Activated CD4-positive, alpha-beta memory T cell treated with anti-CD3 and anti-CD28 coated beads for 36 hours (primary cell): Measurements from ENCODE around the gene GTPBP8. TPM values are rescaled to one million over a fixed set of nuclear protein-coding genes. Genes with fewer than 3 reads are reported as not detected.

Experiments used
- CTCF ChIA-PET: fragments of 350-600 bp; sonication (Branson Sonifier 250); formaldehyde crosslinking; loops from one replicate; lab custom pipeline; 2021; ENCODE audit warnings: antibody characterized with exemption, inconsistent platforms; lab: Charles Lee
- POLR2A ChIA-PET: fragments of 350-600 bp; sonication (Branson Sonifier 250); formaldehyde crosslinking; loops from one replicate; lab custom pipeline; 2021; ENCODE audit warnings: antibody characterized with exemption; lab: Charles Lee
- DNase-seq: peaks from one replicate; pipeline ENCODE4 v3.0.0-alpha.2; 2020
- H3K27ac Mint-ChIP-seq: one replicate; pipeline ENCODE4 v1.8.0; 2021; ENCODE audit warnings: mixed read lengths
- H3K27me3 Mint-ChIP-seq: one replicate; pipeline ENCODE4 v1.8.0; 2021; ENCODE audit warnings: mixed read lengths
- H3K36me3 Mint-ChIP-seq: one replicate; pipeline ENCODE4 v1.8.0; 2021; ENCODE audit warnings: mixed read lengths
- H3K4me1 Mint-ChIP-seq: one replicate; pipeline ENCODE4 v1.8.0; 2021; ENCODE audit warnings: low read depth, mixed read lengths
- H3K4me3 Mint-ChIP-seq: one replicate; pipeline ENCODE4 v1.8.0; 2021; ENCODE audit warnings: mild to moderate bottlenecking, mixed read lengths
- H3K9me3 Mint-ChIP-seq: one replicate; pipeline ENCODE4 v1.8.0; 2021; ENCODE audit warnings: mixed read lengths
- intact Hi-C: fragments of 100-400 bp; cut with micrococcal nuclease; formaldehyde crosslinking; loops from one replicate; pipeline ENCODE4 v1.15.1; 2023
- total RNA-seq, 2 experiments: library from RNA; stranded (reverse); gene quantifications; one replicate each; pipeline ENCODE4 v1.2.3, GENCODE V29; 2021

Gene GTPBP8
- total RNA-seq, 2 experiments from 2014 or later = 34.7 to 35.7 TPM

DNA sequence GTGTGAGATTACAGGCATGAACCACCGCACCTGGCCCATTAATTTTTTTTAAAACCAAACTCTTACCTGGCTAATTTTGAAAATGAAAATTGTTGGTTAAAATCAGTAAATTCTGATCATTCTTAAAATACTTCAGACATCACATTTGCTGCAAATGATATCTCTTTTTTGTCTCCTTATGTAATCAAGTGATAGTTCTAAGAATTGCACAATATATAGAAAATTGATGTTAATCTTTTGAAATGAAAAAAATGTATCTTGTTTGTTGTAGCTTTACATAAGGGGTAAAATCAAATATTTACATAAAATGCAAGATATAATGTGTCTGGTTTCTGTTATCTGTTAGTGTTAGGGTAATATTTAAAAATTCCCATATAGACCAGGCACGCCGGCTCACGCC lies 5.0 kb downstream of the GTPBP8 start:
- CTCF ChIA-PET = interaction anchor here (0.9 to 1.0 kb wide), 2 partner anchors 11 to 260 kb away, joined by 3 read pairs; no protein-coding TSS in a partner anchor
- no peak for DNase-seq
- H3K4me1 Mint-ChIP-seq = peaks cover 40% of the 10 kb centered on the region
- intact Hi-C loops = no loop called here
- no peak overlapping the region for H3K4me3 Mint-ChIP-seq
- no peak overlapping the region for H3K27ac Mint-ChIP-seq
- H3K36me3 Mint-ChIP-seq = peaks cover 24% of the 10 kb centered on the region
- POLR2A ChIA-PET = no interaction called here
- H3K9me3 Mint-ChIP-seq = no peaks in the 10 kb centered on the region
- no peaks in the 10 kb centered on the region for H3K27me3 Mint-ChIP-seq

GRCh38 chr3:113000691-113001090 lies 9.9 kb downstream of the GTPBP8 start:
- H3K27ac Mint-ChIP-seq = peak overlapping the region; percentile 85
- ChIA-PET CTCF (interaction anchor here (0.6 to 3.3 kb wide), 4 partner anchors 8 to 266 kb away, joined by 3 to 13 read pairs (median 4); partner anchors contain the start of gene GTPBP8), POLR2A (interaction anchor here (2.2 kb wide), 1 partner anchor 9 kb away, joined by 8 read pairs; the partner anchor contains the start of gene GTPBP8)
- H3K27me3 Mint-ChIP-seq = no peaks in the 10 kb centered on the region
- DNase-seq = no peak
- peak overlapping the region; percentile 12 for H3K4me3 Mint-ChIP-seq
- H3K36me3 Mint-ChIP-seq = peaks cover 49% of the 10 kb centered on the region
- intact Hi-C loops = loop anchor here (1.0 to 10.0 kb wide), 2 partner anchors 9 to 646 kb away; no protein-coding TSS in a partner anchor
- no peaks in the 10 kb centered on the region for H3K9me3 Mint-ChIP-seq
- peaks cover 50% of the 10 kb centered on the region for H3K4me1 Mint-ChIP-seq

DNA sequence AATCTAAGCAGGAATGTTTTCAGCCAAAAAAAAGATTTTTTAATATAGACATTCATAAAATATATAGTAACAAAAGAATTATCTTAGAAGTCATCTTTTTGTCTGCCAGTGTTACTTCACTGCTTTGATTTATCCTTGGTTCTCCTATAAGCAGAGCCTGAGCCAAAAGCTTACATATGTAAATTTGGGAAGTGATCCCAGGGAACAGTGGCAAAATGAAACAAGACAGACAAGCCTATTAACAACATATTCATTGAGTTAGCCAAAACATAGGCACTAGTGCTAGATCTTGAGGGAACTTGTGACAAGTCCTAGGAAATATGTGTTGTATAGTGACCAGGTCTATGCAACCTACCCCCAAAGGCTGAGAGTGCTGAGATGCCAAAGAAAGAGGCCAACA lies 11.3 kb downstream of the GTPBP8 start:
- ChIA-PET CTCF (interaction anchor here (0.8 to 3.3 kb wide), 6 partner anchors 10 to 359 kb away, joined by 3 to 13 read pairs (median 3); partner anchors contain the start of gene GTPBP8), POLR2A (interaction anchor here (1.4 to 2.2 kb wide), 2 partner anchors 11 to 16 kb away, joined by 5 to 8 read pairs; partner anchors contain the start of gene GTPBP8)
- H3K9me3 Mint-ChIP-seq = no peaks in the 10 kb centered on the region

GRCh38 chr3:113002679-113003078 lies 11.9 kb downstream of the GTPBP8 start:
- peak; percentile 81 for DNase-seq
- Mint-ChIP-seq H3K36me3 (peaks cover 61% of the 10 kb centered on the region), H3K9me3 (no peaks in the 10 kb centered on the region), H3K27me3 (no peaks in the 10 kb centered on the region), H3K27ac (peak overlapping the region; percentile 84), H3K4me1 (peaks cover 68% of the 10 kb centered on the region), H3K4me3 (no peak overlapping the region)
- CTCF ChIA-PET = interaction anchor here (1.1 to 1.4 kb wide), 2 partner anchors 12 to 268 kb away, joined by 4 to 5 read pairs; partner anchors contain the start of gene GTPBP8
- POLR2A ChIA-PET = interaction anchor here (1.4 to 2.2 kb wide), 2 partner anchors 11 to 16 kb away, joined by 5 to 8 read pairs; partner anchors contain the start of gene GTPBP8
- intact Hi-C loops = loop anchor here (10.0 kb wide), 1 partner anchor 648 kb away; no protein-coding TSS in a partner anchor

More for the DNA sequence above, 11.3 kb downstream of the GTPBP8 start:
- peak overlapping the region; percentile 84 for H3K27ac Mint-ChIP-seq
- intact Hi-C loops = loop anchor here (10.0 kb wide), 1 partner anchor 647 kb away; no protein-coding TSS in a partner anchor
- no peak overlapping the region for H3K4me3 Mint-ChIP-seq
- no peaks in the 10 kb centered on the region for H3K27me3 Mint-ChIP-seq
- H3K4me1 Mint-ChIP-seq = peaks cover 62% of the 10 kb centered on the region
- DNase-seq = no peak
- peaks cover 57% of the 10 kb centered on the region for H3K36me3 Mint-ChIP-seq

DNA sequence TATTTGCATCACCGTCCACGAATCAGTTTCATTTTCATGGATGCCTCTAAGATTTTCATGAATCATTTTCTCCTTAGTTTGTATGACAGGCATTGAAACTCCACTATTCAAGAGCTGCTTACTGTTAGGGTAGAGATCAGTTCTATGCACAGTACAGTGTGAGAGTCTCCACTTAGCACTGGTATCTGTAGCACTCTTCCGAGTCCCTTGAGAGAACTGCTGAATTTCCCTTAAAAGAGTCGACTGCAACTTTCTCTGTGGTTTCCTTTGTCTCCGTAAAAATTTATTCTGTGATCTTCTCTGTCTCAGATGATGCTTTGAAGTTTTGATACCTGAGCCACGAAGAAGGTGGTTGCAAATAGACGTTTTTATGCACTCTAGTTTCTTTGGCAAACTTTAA lies 14.8 kb downstream of the GTPBP8 start:
- peaks cover 71% of the 10 kb centered on the region for H3K36me3 Mint-ChIP-seq
- intact Hi-C loops = loop anchor here (1.0 to 10.0 kb wide), 5 partner anchors 13 to 692 kb away; partner anchors contain the start of gene USF3
- H3K4me1 Mint-ChIP-seq = peaks cover 76% of the 10 kb centered on the region
- peak overlapping the region; percentile 72 for H3K4me3 Mint-ChIP-seq
- ChIA-PET CTCF (interaction anchor here (1.2 to 2.0 kb wide), 3 partner anchors 13 to 271 kb away, joined by 4 to 11 read pairs (median 4); no protein-coding TSS in a partner anchor), POLR2A (interaction anchor here (1.2 to 3.5 kb wide), 5 partner anchors 11 to 328 kb away, joined by 3 to 28 read pairs (median 7); partner anchors contain the start of gene GTPBP8)
- H3K27me3 Mint-ChIP-seq = no peaks in the 10 kb centered on the region
- no peaks in the 10 kb centered on the region for H3K9me3 Mint-ChIP-seq
- peak overlapping the region; percentile 97 for H3K27ac Mint-ChIP-seq
- DNase-seq = peak; percentile 22

GRCh38 chr3:113006359-113007056 lies 15.7 kb downstream of the GTPBP8 start:
- intact Hi-C loops = loop anchor here (5.0 to 10.0 kb wide), 2 partner anchors 652 to 691 kb away; partner anchors contain the start of gene USF3

GRCh38 chr3:113008117-113008516 lies 17.3 kb downstream of the GTPBP8 start:
- Mint-ChIP-seq H3K27me3 (no peaks in the 10 kb centered on the region), H3K9me3 (no peaks in the 10 kb centered on the region), H3K27ac (peak overlapping the region; percentile 32), H3K4me1 (peaks cover 75% of the 10 kb centered on the region), H3K36me3 (peaks cover 71% of the 10 kb centered on the region), H3K4me3 (no peak overlapping the region)
- CTCF ChIA-PET = interaction anchor here (1.1 to 1.6 kb wide), 3 partner anchors 10 to 273 kb away, joined by 3 to 6 read pairs (median 6); no protein-coding TSS in a partner anchor
- POLR2A ChIA-PET = interaction anchor here (0.7 to 1.2 kb wide), 2 partner anchors 11 to 24 kb away, joined by 3 read pairs; a partner anchor contains a TSS
- intact Hi-C loops = loop anchor here (5.0 to 10.0 kb wide), 2 partner anchors 653 to 689 kb away; partner anchors contain the start of gene USF3
- no peak for DNase-seq

More at GRCh38 chr3:113006359-113007056, 15.7 kb downstream of the GTPBP8 start:
- H3K4me3 Mint-ChIP-seq = peak overlapping the region; percentile 72
- no peaks in the 10 kb centered on the region for H3K27me3 Mint-ChIP-seq
- no peaks in the 10 kb centered on the region for H3K9me3 Mint-ChIP-seq
- ChIA-PET POLR2A (interaction anchor here (1.3 to 3.5 kb wide), 4 partner anchors 10 to 34 kb away, joined by 3 to 28 read pairs (median 8); partner anchors contain the start of gene GTPBP8), CTCF (interaction anchor here (0.9 to 2.0 kb wide), 5 partner anchors 11 to 275 kb away, joined by 3 to 11 read pairs (median 4); no protein-coding TSS in a partner anchor)
- DNase-seq = no peak
- peaks cover 69% of the 10 kb centered on the region for H3K36me3 Mint-ChIP-seq
- H3K4me1 Mint-ChIP-seq = peaks cover 76% of the 10 kb centered on the region
- H3K27ac Mint-ChIP-seq = peak overlapping the region; percentile 97

DNA sequence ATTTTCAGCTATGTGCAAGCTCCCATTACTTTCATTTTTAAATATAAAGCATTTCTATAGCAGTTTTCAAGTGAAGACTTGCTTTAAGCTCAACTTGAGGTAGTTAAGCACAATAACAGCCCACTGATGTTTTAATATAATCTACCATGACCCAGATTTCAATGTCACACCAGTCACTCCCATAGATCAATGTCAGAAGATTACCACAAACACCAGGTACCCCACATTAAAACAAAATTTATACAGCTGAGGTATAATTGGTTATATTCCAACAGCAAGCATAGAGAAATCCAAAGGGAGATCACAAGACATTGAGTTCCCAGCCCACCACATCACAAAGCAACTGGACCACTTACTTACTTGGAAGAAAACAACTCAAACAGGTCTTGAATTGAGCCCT lies 22.8 kb downstream of the GTPBP8 start:
- Mint-ChIP-seq H3K36me3 (peaks cover 61% of the 10 kb centered on the region), H3K4me1 (peaks cover 70% of the 10 kb centered on the region), H3K27ac (peak overlapping the region; percentile 58), H3K9me3 (no peaks in the 10 kb centered on the region), H3K27me3 (no peaks in the 10 kb centered on the region), H3K4me3 (no peak overlapping the region)
- no peak for DNase-seq
- ChIA-PET POLR2A (interaction anchor here (0.6 kb wide), 1 partner anchor 48 kb away, joined by 4 read pairs; no protein-coding TSS in a partner anchor), CTCF (no interaction called here)
- intact Hi-C loops = no loop called here

GRCh38 chr3:113018536-113019181 lies 27.9 kb downstream of the GTPBP8 start:
- Mint-ChIP-seq H3K27ac (peak overlapping the region; percentile 97), H3K36me3 (peaks cover 36% of the 10 kb centered on the region), H3K27me3 (no peaks in the 10 kb centered on the region), H3K4me1 (peaks cover 60% of the 10 kb centered on the region), H3K4me3 (peak overlapping the region; percentile 93), H3K9me3 (no peaks in the 10 kb centered on the region)
- peak; percentile 46 for DNase-seq
- intact Hi-C loops = loop anchor here (1.0 to 2.0 kb wide), 7 partner anchors 13 to 878 kb away; partner anchors contain the start of genes ATP6V1A, NAA50, SLC35A5 and SPICE1
- POLR2A ChIA-PET = interaction anchor here (0.9 to 2.2 kb wide), 9 partner anchors 9 to 727 kb away, joined by 3 to 28 read pairs (median 5); partner anchors contain the start of genes ATP6V1A, GTPBP8, NAA50 and SPICE1
- CTCF ChIA-PET = interaction anchor here (0.6 to 4.7 kb wide), 13 partner anchors 8 to 1306 kb away, joined by 3 to 41 read pairs (median 4); partner anchors contain the start of gene GTPBP8

- Mint-ChIP-seq H3K27me3 (no peaks in the 10 kb centered on the region), H3K4me1 (peaks cover 55% of the 10 kb centered on the region), H3K36me3 (peaks cover 29% of the 10 kb centered on the region), H3K4me3 (peak overlapping the region; percentile 93), H3K27ac (peak overlapping the region; percentile 97), H3K9me3 (no peaks in the 10 kb centered on the region)
- POLR2A ChIA-PET = interaction anchor here (1.0 to 2.2 kb wide), 7 partner anchors 10 to 727 kb away, joined by 3 to 28 read pairs (median 5); partner anchors contain the start of genes ATP6V1A, GTPBP8, NAA50 and SPICE1
- intact Hi-C loops = loop anchor here (1.0 to 2.0 kb wide), 6 partner anchors 28 to 879 kb away; partner anchors contain the start of genes ATP6V1A, NAA50, SLC35A5 and SPICE1
- peak; percentile 95 for DNase-seq
- CTCF ChIA-PET = interaction anchor here (0.6 to 4.7 kb wide), 15 partner anchors 9 to 1305 kb away, joined by 3 to 41 read pairs (median 4); partner anchors contain the start of gene GTPBP8
Measured at GRCh38 chr3:113019182-113020137, 28.7 kb downstream of the GTPBP8 start.
